GM18499 (cell line): ENCODE results near the gene NRG3.

ENCODE experiments used
- ATAC-seq: cut with Tn5 transposase; IDR thresholded peaks from one replicate; pipeline ENCODE4 v1.9.1; 2021; ENCODE audit warnings: moderate number of reproducible peaks; ENCODE audit not compliant: insufficient read depth, unreplicated experiment

NRG3 gene

GRCh38 chr10:81877596-81877995, 2.6 kb downstream of the NRG3 start:
- ATAC-seq = no peak

- ATAC-seq = no peak
Measured at GRCh38 chr10:81882011-81882410, 7.0 kb downstream of the NRG3 start.

DNA sequence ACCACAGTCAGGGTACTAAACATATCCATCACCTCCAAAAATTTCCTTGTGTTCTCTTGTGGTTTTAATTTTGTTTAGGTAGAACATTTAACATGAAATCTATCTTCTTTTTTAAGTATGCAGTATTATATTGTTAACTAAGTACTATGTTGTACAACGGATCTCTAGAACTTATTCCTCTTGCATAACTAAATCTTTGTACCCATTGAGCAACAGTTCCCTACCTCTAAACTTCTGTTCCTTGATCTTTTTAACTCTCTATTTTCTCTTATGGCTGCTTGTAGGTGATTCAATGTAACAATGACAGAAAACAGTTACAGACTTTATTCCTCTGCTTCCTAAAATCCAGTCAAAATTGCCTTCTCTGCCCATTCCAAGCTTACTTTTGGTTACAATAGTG, 9.9 kb downstream of the NRG3 start:
- no peak for ATAC-seq

- no peak for ATAC-seq
Measured at GRCh38 chr10:81885491-81885890, 10.5 kb downstream of the NRG3 start.

DNA sequence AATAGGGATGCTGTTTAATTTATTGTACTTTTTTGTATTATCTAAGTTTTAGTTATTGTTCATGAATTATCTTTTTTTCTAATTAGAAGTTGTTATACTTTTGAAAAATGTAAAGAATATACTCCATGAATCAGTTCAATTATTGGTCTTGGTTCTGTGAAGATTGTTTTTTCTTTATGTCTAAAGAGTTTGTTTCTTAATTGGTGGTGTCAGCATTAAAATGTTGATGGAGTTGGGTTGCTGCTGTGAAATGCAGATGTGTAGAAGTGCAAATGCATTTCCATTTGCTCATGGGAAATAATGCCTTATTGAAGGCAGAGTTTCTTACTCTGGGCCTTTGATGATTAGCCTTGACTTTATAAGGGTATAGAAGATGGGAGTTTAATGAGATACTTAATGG, 11.9 kb downstream of the NRG3 start:
- no peak for ATAC-seq

- ATAC-seq = no peak
Measured at GRCh38 chr10:81889181-81889769, 14.3 kb downstream of the NRG3 start.

- no peak for ATAC-seq
Measured at GRCh38 chr10:81894616-81895015, 19.6 kb downstream of the NRG3 start.

GRCh38 chr10:81898518-81898917, 23.5 kb downstream of the NRG3 start:
- no peak for ATAC-seq

GRCh38 chr10:81900989-81901388, 26.0 kb downstream of the NRG3 start:
- no peak for ATAC-seq

DNA sequence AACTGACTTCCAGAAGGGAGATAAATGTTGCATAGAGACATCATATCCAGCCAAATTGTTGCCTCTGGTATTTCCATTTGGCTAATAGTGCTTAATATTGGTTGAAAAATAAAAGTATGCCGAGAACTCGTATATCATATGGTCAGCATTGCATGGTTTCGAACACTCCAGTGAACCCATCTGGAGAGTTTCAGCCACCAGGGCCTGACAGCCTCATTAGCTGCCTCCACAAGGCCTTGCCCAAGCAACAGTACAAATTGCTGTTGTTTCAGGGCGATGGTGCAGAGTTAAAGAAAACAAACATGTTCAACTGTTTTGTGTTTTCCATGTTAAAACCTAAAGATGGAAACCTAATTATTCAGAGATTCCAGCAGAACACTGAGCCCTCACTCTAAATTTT, 28.5 kb downstream of the NRG3 start:
- ATAC-seq = no peak

- ATAC-seq = no peak
Measured at GRCh38 chr10:81905161-81905560, 30.2 kb downstream of the NRG3 start.

- ATAC-seq = no peak
Measured at GRCh38 chr10:81909453-81909852, 34.5 kb downstream of the NRG3 start.

DNA sequence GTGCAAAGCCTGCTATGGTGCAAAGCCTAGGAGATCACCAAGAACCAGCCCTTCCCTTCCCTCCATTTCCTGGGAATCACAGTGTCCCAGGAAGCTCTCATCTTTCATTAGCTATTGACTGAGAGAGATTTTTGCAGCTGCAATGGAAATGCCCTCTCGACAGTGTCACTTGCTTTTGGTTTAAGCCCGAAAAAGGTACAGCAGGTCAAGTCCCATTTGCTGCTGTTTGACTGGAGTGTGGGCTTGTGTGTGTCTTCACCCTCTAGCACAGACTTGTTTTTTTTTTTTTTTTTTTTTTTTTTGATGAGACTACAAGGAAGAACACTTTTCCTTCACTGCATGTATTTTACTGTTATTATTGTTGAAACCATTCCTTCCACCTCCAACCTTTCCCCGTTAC, 36.3 kb downstream of the NRG3 start:
- ATAC-seq = no peak

- ATAC-seq = no peak
Measured at GRCh38 chr10:81914736-81915503, 39.9 kb downstream of the NRG3 start.

GRCh38 chr10:81915504-81915897, 40.5 kb downstream of the NRG3 start:
- ATAC-seq = no peak

- ATAC-seq = no peak
Measured at GRCh38 chr10:81917666-81918065, 42.7 kb downstream of the NRG3 start.

DNA sequence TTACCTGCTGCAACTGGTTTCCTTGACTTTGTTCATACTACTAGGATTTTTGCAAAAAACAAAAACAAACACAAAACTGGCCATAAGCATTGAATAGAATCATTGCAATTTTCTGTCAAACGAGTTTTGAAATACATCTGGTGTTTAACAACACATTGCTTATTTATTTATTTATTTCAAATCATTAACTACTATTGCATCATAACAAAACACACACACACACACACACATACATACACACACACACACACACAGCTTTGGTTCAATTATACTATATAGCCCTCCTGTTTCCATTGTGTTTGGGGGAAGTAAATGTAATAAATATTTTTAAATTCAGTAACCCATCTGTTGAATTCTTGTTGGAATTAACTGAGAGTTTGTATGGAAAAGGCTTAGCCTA, 43.8 kb downstream of the NRG3 start:
- no peak for ATAC-seq

- ATAC-seq = no peak
Measured at GRCh38 chr10:81920213-81920829, 45.3 kb downstream of the NRG3 start.

- no peak for ATAC-seq
Measured at GRCh38 chr10:81928119-81928518, 53.1 kb downstream of the NRG3 start.

DNA sequence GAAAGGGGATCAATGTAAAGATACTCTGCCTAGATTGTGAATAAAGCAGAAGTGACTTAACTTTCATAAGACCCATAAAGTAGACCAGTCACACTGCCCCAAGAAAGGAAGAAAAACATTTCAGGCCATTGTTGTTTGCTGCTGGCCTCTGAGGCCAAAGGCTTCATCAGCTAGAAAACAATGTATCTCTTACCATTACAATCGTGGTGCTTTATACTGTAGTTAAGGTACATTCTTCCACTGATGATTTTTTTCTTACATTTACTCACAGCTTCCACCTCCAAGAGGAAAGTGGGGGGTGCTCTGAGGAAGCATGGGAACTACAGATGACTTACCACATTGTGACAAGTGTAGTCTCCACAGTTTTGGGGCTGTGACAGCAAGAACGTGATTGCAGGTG, 68.6 kb downstream of the NRG3 start:
- no peak for ATAC-seq

GRCh38 chr10:81944609-81945008, 69.6 kb downstream of the NRG3 start:
- ATAC-seq = no peak

- no peak for ATAC-seq
Measured at GRCh38 chr10:81949283-81949682, 74.3 kb downstream of the NRG3 start.
